Activated T-cell treated with anti-CD3 and anti-CD28 coated beads for 24 hours (primary cell): ENCODE measurements around the gene GZMM.
A peak's percentile ranks its signal among the peaks of the same experiment; 100 is the strongest.

Experiments
- DNase-seq: peaks from one replicate; pipeline ENCODE4 v3.0.0-alpha.2; 2020; ENCODE audit warnings: low read depth

The GZMM gene

GRCh38 chr19:566844-567243 is 23.0 kb downstream of the GZMM start:
- no peak for DNase-seq

GRCh38 chr19:567296-567900 is 23.5 kb downstream of the GZMM start:
- DNase-seq: no peak

- no peak for DNase-seq
These were observed 26.4 kb downstream of the GZMM start for GRCh38 chr19:570251-570686.

- DNase-seq: peak; percentile 32
These were observed 27.2 kb downstream of the GZMM start for GRCh38 chr19:570937-571565.

- DNase-seq: no peak
These were observed 27.7 kb downstream of the GZMM start for GRCh38 chr19:571566-571974.

GRCh38 chr19:572140-572742 is 28.4 kb downstream of the GZMM start, which contains the start of gene BSG:
BSG (plus strand) TSS chr19:572596; CDS start chr19:572635, 39 bp downstream.
- peak; percentile 98 for DNase-seq

GRCh38 chr19:572743-573518 is 29.1 kb downstream of the GZMM start:
- no peak for DNase-seq

- no peak for DNase-seq
These were observed 29.6 kb downstream of the GZMM start for GRCh38 chr19:573519-573825.

- DNase-seq: no peak
These were observed 31.0 kb downstream of the GZMM start for GRCh38 chr19:574658-575526.

GRCh38 chr19:575527-576506 is 32.0 kb downstream of the GZMM start:
- DNase-seq: no peak

- DNase-seq: no peak
These were observed 33.0 kb downstream of the GZMM start for GRCh38 chr19:576768-577438.

GRCh38 chr19:577439-578392 is 33.9 kb downstream of the GZMM start:
- DNase-seq: no peak

- DNase-seq: no peak
These were observed 35.4 kb downstream of the GZMM start for GRCh38 chr19:579111-579841.

- DNase-seq: no peak
These were observed 35.9 kb downstream of the GZMM start for GRCh38 chr19:579842-580155.

- no peak for DNase-seq
These were observed 36.5 kb downstream of the GZMM start for GRCh38 chr19:580274-580835.

GRCh38 chr19:581399-582111 is 37.7 kb downstream of the GZMM start:
- no peak for DNase-seq

GRCh38 chr19:582497-583197 is 38.8 kb downstream of the GZMM start:
- no peak for DNase-seq
